Measurements from ENCODE around the gene ADGRG7.

GRCh38 chr3:100637197-100637631, 27.8 kb downstream of the ADGRG7 start:
- no peak for TF ChIP-seq CTCF (IDR thresholded peaks at IDR 0.05; ENCODE audit: low read depth, low read length, missing input control)
- no peak for TF ChIP-seq GABPA (IDR thresholded peaks at IDR 0.05 in 1 of 2, conservative IDR thresholded peaks at IDR 0.05 in 1 of 2)
- no peak for TF ChIP-seq FOXA1 (IDR thresholded peaks at IDR 0.05)
- TF ChIP-seq REST (IDR thresholded peaks at IDR 0.05) = no peak
- no peak for TF ChIP-seq RAD21 (IDR thresholded peaks at IDR 0.05)
- no peak for TF ChIP-seq TAF1 (conservative IDR thresholded peaks at IDR 0.05)
- TF ChIP-seq SP1 (IDR thresholded peaks at IDR 0.05) = no peak

Measured in liver (tissue), 3 donors.